Omental fat pad (tissue), 4 donors: Measurements from ENCODE around the gene NHSL2. TPM values are rescaled to one million over a fixed set of nuclear protein-coding genes. Genes with fewer than 3 reads are reported as not detected.

Experiments used
- ATAC-seq: fragments of 150-250 bp; one replicate; pipeline ENCODE4 v1.9.1; 2016; ENCODE audit warnings: mild to moderate bottlenecking, moderate library complexity; ENCODE audit not compliant: low FRiP score
- DNase-seq: peaks from one replicate; pipeline ENCODE4 v3.0.0-alpha.2; 2019; ENCODE audit warnings: low spot score
- CTCF ChIP-seq, 3 donors: fragments of 450-650 bp; IDR thresholded peaks; one replicate each; pipeline ENCODE4 v1.5.1; 2016 to 2017; ENCODE audit warnings: antibody characterized with exemption in 3 of 3, mild to moderate bottlenecking in 3 of 3, moderate library complexity in 2 of 3
- total RNA-seq, 4 donors: library from RNA; depleted of rRNA; stranded (reverse); fragments of >200 nt; gene quantifications; one replicate each; pipeline ENCODE4 v1.1.0, GENCODE V29; 2016

The NHSL2 gene
- total RNA-seq, 4 donors from 2014 or later: 12.8 to 20.2 (median 14.0) TPM

GRCh38 chrX:71923516-71923915 lies 12.9 kb downstream of the NHSL2 start:
- DNase-seq (no peak), ATAC-seq (no peak)
- no peak for TF ChIP-seq CTCF (IDR thresholded peaks at IDR 0.05)

GRCh38 chrX:71927040-71927439 lies 16.4 kb downstream of the NHSL2 start:
- DNase-seq (no peak), ATAC-seq (no peak)
- no peak for TF ChIP-seq CTCF (IDR thresholded peaks at IDR 0.05)

- no peak for ATAC-seq
- DNase-seq: no peak
- TF ChIP-seq CTCF (IDR thresholded peaks at IDR 0.05): no peak
Measured at GRCh38 chrX:71928856-71929255, 18.2 kb downstream of the NHSL2 start.

GRCh38 chrX:71930298-71930697 lies 19.7 kb downstream of the NHSL2 start:
- no peak for DNase-seq
- no peak for TF ChIP-seq CTCF (IDR thresholded peaks at IDR 0.05)
- no peak for ATAC-seq

GRCh38 chrX:71935476-71935875 lies 24.8 kb downstream of the NHSL2 start:
- DNase-seq (no peak), ATAC-seq (peak; percentile 48)
- no peak for TF ChIP-seq CTCF (IDR thresholded peaks at IDR 0.05)

GRCh38 chrX:71936632-71937031 lies 26.0 kb downstream of the NHSL2 start:
- no peak for ATAC-seq
- TF ChIP-seq CTCF (IDR thresholded peaks at IDR 0.05): no peak
- DNase-seq: no peak

- no peak for ATAC-seq
Measured at GRCh38 chrX:71938371-71938770, 27.7 kb downstream of the NHSL2 start.

More at GRCh38 chrX:71938371-71938770, 27.7 kb downstream of the NHSL2 start:
- no peak for DNase-seq
- TF ChIP-seq CTCF (IDR thresholded peaks at IDR 0.05): no peak
